ENCODE data around the gene PDPR. TPM values are rescaled to one million over a fixed set of nuclear protein-coding genes. Genes with fewer than 3 reads are reported as not detected.
A peak's percentile ranks its signal among the peaks of the same experiment; 100 is the strongest.
"Not testable (repeated sequence)": the region's sequence is repeated elsewhere in the genome, so short reads cannot be mapped to it uniquely, and the experiment has no call there.

The PDPR gene
- 10 to 100 TPM; 17.3 to 31.2 (median 24.4) TPM for total RNA-seq

DNA sequence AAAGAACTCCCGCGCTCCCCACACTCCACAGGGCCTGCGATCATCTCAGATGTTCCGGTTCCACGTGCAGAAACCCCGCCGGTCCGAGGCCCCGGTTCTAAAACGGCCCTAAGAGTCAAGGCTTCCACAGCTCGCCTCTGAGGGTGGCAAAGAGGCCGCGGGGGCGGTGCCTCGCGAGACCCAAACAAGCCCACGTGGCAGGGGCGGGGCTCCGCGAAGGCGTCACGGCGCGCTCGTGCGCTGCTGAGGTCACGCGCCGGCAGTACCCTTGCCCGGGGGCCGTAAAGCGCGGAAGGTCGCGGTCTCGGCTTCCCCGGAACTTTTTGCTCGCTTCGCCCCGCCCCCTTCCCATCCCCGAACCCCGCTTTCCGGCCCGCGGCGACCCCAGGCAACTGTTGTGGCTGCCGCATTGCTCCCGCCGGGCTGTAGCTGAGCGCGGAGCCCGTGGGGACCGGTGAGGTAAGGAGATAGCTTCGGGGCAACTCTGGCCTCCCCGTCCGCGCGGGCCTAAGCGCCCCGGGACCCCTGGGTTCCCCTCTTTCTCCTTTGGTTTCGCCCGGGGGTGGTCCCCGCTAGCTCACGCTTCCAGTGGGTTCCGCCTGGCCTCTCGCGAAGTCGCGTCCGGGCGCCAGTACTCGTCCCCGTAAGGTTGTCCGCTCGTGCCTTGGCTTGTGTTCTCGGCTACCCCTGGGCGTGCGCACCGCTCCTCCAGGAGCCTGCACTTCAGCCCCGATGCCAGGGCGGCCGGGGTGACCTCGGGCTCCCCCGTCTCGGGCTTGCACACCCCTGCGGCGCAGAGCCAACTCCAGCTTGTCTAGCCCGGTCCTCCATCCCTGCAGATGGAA is at the start of gene PDPR:
Gene PDPR (plus strand): TSS at position 351 of the 845 bp plus-strand sequence. CDS start 6,161 bp downstream, outside the sequence.
- ATAC-seq (ENCODE audit: low FRiP score) (peak; percentile 97), DNase-seq (ENCODE audit: low spot score) (peak; percentile 81)

DNA sequence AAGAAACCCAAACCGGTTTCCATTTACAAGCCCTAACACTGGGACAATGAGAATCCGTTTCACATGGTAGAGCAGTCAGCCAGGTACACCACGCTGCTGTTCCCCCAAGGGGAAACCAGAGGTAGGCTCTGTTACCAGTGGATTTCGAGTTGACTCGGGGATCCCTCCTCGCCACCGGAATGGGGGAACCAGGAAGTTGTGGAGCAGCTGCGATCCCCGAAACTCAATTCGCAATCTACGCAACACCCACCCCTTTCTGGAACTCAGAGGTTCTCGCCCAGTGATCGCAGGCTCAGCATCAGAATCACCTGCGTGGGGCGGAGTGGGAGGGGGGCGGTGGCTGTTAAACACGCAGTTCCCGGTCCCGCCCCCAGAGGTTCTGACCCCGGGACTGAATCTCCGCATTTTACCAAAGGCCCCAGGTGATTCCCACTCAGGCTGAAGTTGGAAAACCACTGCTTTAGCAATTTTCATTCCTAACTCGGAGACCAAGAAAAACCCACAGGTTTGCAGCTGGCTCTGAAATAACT is 49.2 kb upstream of the PDPR start:
- peak; percentile 63 for ATAC-seq (ENCODE audit: low FRiP score)
- peak; percentile 43 for DNase-seq (ENCODE audit: low spot score)

DNA sequence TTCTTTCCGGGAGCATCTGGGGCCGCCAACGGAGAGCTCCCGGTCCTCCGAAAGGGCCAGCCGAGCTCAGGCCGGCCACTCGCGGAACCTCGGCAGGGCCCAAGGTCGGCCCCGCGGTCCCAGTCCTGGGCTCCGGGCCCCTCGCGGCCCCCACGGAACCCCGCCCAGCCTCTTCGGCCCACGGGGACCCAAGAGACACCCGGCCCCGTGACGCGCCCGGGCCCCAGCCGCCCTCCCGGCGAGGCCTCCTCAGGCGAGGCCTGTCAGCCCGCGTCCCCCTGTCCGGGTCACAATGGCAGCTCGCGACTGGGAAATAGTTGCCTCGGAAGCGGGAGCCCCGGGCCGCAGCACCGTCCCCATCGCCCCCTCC is 48.8 kb upstream of the PDPR start:
- ATAC-seq (ENCODE audit: low FRiP score), result peak; percentile 26

DNA sequence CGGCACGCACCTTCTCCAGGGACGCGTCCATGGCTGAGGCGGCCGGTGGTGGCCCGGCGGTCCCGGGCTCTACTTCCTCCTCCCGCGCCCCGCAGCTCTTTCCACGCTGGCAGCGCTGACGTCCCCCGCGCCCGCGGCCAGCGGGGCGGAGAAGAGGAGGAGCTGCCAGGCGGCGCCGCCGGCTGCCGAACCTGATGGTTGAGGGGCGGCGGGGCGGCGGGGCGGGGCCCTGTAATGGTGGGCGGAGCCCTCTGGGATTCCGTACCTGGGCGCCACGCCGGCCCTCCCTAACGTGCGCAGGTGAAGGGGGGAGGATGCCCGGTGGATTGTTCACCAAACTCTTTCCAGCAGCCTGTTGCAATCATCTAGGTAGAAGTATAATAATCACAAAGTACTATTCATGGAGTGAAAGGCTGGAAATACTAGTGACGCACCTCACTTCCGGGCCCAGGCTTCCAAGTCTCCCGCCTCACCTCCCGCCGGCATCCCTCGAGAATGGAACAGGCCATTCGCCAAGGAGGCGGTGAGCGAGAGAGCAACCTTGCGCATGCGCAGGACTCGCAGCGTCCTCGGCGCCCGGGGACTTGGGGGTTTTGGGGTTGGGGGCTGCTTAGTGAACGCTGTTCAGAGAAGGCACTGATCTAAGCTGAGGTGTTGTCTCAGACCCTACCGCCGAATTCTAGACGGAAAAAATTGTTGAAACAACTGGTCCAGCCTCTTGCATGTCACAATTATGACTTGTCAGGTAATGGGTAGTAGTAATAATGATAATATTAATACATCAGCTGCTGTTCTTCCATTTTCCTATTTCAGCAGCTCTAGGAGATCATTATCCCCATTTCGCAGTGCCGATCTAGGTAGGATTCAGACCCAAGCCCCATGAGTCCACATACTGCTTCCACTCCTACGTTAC is 48.1 kb upstream of the PDPR start:
- ATAC-seq (ENCODE audit: low FRiP score) (peak; percentile 95), DNase-seq (ENCODE audit: low spot score) (peak; percentile 49)

More for the DNA sequence above, 48.8 kb upstream of the PDPR start:
- not testable (repeated sequence) for DNase-seq (ENCODE audit: low spot score)

DNA sequence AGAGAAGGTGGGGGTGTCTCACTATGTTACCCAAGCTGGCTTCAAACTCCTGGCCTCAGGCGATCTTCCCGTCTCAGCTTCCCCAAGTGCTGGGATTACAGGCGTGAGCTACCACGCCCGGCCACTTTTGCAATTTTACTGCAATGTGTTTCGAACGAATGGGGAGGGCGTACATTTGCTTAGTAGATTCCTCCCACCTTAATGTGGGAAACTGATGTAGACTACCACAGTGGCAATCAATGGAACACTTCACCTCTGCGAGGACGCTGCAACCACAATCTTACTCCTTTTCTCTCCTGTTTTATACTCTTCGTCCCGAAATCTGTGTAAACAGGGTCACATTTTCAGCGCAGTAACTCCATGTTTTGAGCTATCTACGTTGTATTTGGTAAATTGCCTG is 47.4 kb upstream of the PDPR start:
- DNase-seq (ENCODE audit: low spot score); ATAC-seq (ENCODE audit: low FRiP score): not testable (repeated sequence)

DNA sequence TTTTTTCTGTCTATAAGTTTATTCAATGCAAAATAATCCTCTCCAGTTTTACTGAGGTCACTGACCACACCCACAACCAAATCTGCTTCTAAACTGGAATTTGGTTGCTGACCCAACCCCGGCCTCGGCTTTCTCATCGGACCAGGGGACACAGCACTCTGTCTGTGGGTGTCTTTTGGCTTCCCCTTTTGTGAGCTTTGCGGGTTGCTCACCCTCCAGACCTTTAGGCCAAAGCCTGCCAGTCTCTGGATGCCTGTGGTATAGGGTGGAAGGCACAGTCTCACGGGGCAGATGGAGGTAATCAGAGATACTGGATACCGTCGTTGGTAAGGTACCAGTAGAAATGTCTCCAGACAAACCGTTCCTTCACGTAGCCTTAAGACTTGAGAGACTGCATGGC is 35.1 kb upstream of the PDPR start:
- not testable (repeated sequence) for DNase-seq (ENCODE audit: low spot score); ATAC-seq (ENCODE audit: low FRiP score)

DNA sequence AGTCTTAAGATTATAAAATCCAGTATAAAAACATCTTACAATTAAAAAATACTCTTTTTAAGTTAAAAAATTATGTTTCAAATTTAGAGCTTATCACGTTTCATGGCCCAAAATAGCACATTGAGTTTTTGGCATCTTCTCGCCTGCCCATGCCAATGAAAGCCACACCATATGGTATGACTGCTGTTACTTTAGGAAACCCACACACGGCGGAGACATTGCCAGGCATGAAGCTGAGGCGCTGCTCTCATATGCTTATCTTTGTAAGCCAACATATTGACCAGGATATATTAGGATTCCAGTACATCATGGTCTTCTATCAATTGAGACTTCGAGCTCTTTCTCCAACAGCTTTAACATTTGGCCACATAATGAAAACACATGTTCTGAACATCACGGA is 32.9 kb upstream of the PDPR start:
- ATAC-seq (ENCODE audit: low FRiP score); DNase-seq (ENCODE audit: low spot score): not testable (repeated sequence)

DNA sequence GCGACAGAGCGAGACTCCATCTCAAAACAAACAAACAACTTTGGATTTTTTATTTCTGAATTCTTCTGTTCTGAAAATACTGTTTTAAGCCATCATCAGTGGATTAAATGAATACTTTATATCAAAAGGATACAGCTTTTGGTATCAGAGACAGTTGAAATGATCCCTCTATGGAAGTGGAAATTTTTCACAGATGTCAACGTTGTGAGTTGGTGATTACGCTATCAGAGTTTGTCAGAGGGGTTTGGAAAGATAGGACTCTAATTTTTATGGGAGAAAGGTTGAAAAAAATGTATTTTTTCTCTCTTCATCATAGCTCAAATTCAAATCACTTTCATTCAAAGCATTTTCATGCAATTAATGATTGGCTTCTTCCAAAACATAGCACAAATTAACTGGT is 30.2 kb upstream of the PDPR start:
- not testable (repeated sequence) for ATAC-seq (ENCODE audit: low FRiP score); DNase-seq (ENCODE audit: low spot score)

DNA sequence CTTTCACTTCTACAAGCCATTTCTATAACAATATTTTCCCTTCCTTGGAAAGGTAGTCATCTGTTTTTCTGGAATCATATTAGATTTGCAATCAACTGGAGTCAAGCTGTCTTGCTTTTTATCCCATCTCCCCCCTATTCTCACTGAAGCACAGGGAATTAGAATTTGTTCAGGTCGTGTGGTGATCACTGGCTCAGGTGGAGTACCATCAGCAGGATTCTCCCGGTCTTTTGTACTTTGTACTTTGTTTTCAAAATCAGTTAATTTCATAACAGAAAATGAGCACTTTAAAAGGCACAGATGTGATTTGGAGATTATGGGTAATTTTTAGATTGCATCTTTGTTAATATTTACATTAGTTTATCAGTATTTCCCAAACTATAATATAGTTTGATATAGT is 26.0 kb upstream of the PDPR start:
- not testable (repeated sequence) for ATAC-seq (ENCODE audit: low FRiP score); DNase-seq (ENCODE audit: low spot score)

DNA sequence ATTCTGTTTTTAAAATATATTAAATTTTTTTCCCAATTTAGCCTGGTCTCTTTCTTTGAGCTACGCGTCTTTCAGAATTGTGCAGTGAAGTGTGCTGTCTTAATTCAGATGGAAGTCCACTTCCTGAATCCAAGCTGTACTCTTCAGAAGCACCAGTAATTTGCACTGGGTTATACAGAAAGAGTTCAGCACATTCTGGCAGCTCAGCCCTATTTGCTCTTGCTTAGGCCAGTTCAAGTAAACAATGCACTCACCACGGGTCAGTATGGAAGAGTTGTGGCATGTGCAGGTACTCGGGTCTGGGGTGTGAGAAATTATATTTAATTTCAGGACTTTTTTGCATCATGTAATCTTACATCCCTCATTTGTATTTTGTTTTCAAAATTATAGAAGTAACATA is 25.3 kb upstream of the PDPR start:
- not testable (repeated sequence) for ATAC-seq (ENCODE audit: low FRiP score); DNase-seq (ENCODE audit: low spot score)

DNA sequence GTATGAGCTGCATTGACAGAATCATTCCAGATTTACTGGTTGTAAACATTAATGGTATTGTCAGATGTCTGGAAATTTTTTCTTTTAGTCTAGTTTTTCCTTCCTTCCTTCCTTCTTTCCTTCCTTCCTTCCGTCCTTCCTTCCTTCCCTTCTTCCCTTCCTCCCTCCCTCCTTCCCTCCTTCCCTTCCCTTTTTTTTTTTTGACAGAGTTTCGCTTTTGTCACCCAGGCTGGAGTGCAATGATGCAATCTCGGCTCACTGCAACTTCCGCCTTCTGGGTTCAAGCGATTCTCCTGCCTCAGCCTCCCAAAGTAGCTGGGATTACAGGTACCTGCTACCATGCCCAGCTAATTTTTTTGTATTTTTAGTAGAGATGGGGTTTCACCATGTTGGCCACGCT is 24.8 kb upstream of the PDPR start:
- DNase-seq (ENCODE audit: low spot score); ATAC-seq (ENCODE audit: low FRiP score): not testable (repeated sequence)

DNA sequence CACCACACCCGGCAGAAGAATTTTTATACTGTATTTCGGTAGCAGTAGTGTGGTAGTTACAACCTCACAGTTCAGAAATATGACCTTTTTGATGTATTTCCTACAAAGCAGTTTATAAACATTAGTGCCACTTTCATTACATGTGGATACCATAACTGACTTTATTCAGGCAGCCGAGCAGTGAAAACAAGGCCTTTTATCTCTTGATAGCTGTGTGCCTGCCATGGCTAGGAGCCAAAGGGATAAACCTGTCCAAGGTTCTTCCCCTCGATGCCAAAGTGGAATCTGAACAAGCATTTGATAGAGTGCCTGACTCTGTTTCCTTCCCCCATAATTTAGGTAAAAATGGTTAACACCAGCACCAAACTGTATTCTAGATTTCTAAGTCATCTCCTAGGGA is 23.0 kb upstream of the PDPR start:
- not testable (repeated sequence) for ATAC-seq (ENCODE audit: low FRiP score); DNase-seq (ENCODE audit: low spot score)

DNA sequence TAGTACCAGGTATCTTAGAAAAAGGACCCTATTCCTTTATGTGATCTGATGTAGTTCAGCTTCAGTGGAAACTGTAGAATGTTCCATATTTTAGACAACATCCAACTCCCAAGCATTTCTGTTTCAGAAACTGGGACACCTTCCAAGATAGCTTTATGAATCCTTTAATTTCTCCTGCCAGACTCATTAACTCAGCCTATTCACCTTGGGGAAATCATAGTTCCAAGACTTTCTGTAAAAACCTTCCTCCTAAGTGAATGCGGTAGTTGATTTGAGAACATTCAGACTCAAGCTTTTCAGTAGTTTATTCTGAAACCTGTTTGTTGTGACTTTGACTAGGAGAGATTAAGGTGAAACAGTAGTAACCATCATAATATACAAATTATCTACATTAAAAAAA is 20.0 kb upstream of the PDPR start:
- not testable (repeated sequence) for ATAC-seq (ENCODE audit: low FRiP score); DNase-seq (ENCODE audit: low spot score)

DNA sequence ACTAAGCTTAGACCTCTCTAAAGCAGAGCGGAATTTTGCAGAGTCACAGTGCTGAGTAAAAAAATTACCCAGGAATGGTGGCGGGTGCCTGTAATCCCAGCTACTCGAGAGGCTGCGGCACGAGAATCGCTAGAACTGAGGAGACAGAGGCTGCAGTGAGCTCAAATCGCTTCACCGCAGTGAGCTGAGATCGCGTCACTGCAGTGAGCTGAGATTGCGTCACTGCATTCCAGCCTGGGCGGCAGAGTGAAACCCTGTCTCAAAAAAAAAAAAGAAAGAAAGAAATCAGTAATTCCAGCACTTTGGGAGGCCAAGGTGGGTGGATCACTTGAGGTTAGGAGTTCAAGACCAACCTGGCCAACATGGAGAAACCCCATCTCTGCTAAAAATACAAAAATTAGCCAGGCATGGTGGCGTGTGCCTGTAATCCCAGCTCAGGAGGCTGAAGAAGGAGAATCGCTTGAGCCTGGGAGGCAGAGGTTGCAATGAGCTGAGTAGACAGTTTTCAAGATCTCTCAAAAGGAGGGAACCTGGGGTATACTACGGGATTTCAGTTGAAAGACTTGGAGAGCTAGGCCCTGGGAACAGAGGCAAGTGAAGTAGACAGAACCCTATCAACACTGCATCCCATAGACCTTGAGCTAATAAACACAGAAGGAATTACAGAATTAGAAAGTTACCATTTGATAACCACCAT is 4.4 kb upstream of the PDPR start:
- DNase-seq (ENCODE audit: low spot score); ATAC-seq (ENCODE audit: low FRiP score): not testable (repeated sequence)

DNA sequence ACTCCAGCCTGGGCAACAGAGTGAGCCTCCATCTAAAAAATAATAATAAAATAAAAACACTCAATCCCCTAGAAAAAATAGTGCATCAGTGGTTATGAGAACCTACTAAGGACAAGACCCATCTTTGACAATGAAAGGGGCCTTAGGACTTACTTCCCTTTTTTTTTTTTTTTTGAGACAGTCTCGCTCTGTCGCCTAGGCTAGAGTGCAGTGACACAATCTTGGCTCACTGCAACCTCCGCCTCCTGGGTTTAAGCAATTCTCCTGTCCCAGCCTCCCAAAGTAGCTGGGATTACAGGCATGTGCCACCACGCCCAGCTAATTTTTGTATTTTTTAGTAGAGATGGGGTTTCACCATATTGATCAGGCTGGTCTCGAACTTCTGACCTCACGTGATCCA is 2.0 kb upstream of the PDPR start:
- not testable (repeated sequence) for ATAC-seq (ENCODE audit: low FRiP score); DNase-seq (ENCODE audit: low spot score)

DNA sequence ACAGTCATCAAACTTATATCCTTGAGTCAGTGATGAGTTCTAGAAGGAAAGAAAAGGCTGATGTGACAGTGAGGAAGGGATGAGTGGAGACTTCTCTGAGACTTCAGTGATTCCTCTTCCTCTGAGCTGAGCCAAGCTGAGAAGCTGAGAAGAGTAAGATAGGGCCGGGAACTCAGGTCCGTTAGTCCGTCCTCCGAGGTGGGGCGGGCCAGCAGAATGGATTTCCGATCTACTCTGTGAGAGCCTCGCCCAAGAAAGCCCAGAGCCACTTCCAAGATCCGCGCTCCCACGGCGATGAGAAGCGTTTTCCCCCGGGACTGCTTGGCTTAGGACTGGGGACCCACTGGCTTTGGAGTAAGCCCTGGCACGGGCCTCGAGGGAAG is 542 bp upstream of the PDPR start:
- DNase-seq (ENCODE audit: low spot score), result not testable (repeated sequence)
- ATAC-seq (ENCODE audit: low FRiP score), result peak; percentile 69

DNA sequence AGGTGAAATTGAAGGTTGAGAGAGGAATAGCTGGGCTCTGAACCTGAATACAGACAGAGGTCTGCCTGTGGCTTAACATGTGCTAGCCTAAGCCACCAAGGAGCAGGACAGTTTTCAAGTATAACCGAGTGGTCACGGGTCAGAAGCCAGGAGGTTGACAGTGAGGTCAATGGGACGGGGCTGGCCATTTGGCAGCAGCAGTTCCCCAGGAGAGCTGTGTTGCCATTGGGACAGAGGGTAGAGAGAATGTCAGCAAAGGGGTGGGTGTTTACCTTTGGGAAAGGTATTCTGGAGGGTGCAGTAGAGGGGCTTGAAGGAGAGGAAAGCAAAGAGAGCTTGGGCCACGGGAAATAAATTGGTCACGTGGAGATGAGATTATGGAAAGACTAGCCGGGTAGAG is 4.2 kb downstream of the PDPR start:
- not testable (repeated sequence) for ATAC-seq (ENCODE audit: low FRiP score); DNase-seq (ENCODE audit: low spot score)

DNA sequence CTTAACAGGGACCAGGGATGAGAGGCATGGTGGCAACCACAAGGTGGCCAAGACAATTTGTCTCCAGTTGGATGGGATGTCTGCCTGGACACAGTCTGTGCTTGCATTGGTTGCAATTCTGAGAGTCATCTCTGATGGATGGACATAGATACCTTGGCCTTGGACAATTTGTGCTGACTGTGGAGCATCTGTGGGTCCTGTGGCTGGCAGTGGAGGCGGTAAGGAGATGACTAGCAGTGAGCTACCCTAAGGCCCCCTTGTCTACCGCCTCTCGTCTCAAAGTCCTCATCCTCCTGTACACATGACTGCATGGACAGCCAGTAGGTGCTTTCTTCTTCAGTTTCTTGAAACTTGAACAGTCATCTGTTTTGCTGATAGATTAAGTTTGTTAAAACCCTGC is 4.6 kb downstream of the PDPR start:
- not testable (repeated sequence) for DNase-seq (ENCODE audit: low spot score); ATAC-seq (ENCODE audit: low FRiP score)

DNA sequence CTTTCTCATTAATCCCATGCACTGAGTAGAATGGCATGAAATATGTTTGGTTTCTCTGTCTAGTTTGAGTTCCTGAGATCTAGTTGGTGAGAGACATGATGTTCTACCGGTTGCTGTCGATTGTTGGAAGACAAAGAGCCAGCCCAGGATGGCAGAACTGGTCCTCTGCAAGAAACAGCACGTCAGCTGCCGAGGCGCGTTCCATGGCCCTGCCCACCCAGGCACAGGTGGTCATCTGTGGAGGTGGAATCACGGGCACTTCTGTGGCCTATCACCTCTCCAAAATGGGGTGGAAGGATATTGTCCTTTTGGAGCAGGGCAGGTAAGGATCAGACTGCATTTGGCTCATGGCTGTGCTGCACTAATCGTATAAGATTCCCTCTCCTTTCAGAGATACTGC is 6.3 kb downstream of the PDPR start:
- not testable (repeated sequence) for DNase-seq (ENCODE audit: low spot score); ATAC-seq (ENCODE audit: low FRiP score)

Data from omental fat pad (tissue), 4 donors.